SK-N-MC (cell line): ENCODE data around the gene ELOVL7.
"Not testable (repeated sequence)": the region's sequence is repeated elsewhere in the genome, so short reads cannot be mapped to it uniquely, and the experiment has no call there.

Source experiments
- DNase-seq: peaks from one replicate; pipeline ENCODE4 v3.0.0-alpha.2; 2011; ENCODE audit warnings: low read depth, low spot score
- H3K27ac ChIP-seq: fragments of 200-600 bp; sonication (generic); 2 replicates; pipeline ENCODE4 v1.5.1; 2016; ENCODE audit warnings: mixed run types
- H3K36me3 ChIP-seq: fragments of 200-600 bp; sonication (generic); 2 replicates; pipeline ENCODE4 v1.6.1; 2017; ENCODE audit warnings: antibody characterized with exemption, low read length, mixed read lengths; ENCODE audit not compliant: insufficient read depth
- H3K4me3 ChIP-seq: fragments of 200-600 bp; sonication (generic); 2 replicates; pipeline ENCODE4 v1.5.1; 2016
- H3K9ac ChIP-seq: fragments of 200-600 bp; sonication (generic); 2 replicates; pipeline ENCODE4 v1.8.0; 2017; ENCODE audit warnings: mixed run types, mixed read lengths; ENCODE audit not compliant: insufficient read length
- H3K9me3 ChIP-seq: fragments of 200-600 bp; sonication (generic); 2 replicates; pipeline ENCODE4 v1.6.1; 2017; ENCODE audit warnings: low read depth, mild to moderate bottlenecking, antibody characterized with exemption, low read length, moderate library complexity, mixed read lengths
- EZH2 ChIP-seq: fragments of 200-600 bp; sonication (generic); IDR thresholded peaks from one replicate; pipeline ENCODE4 v1.6.1; 2017; ENCODE audit warnings: antibody characterized with exemption
- FOXP2 ChIP-seq: optimal IDR thresholded peaks from 2 replicates; pipeline ENCODE3; 2011; ENCODE audit warnings: mild to moderate bottlenecking, moderate library complexity; ENCODE audit not compliant: insufficient read depth; ENCODE audit errors: extremely low read length, control extremely low read depth
- POLR2AphosphoS5 ChIP-seq: IDR thresholded peaks from 2 replicates; pipeline ENCODE4 v1.6.1; 2012; ENCODE audit warnings: mild to moderate bottlenecking, low read depth, low read length, borderline replicate concordance

ELOVL7 gene

DNA sequence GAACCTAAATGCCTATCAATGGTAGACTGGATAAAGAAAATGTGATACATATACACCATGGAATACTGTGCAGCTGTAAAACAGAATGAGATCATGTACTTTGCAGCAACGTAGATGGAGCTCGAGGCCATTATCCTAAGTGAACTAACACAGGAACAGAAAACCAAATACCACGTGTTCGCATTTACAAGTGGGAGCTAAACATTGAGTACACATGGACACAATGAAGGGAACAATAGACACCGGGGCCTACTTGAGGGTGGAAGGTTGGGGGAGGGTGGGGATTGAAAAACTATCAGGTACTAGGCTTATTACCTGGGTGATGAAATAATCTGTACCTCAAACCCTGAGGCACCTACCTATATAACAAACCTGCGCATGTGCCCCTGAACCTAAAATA lies 121.7 kb downstream of the ELOVL7 start:
- Histone ChIP-seq H3K4me3 (no peak overlapping the region), H3K9me3 (no peaks in the 10 kb centered on the region), H3K9ac (no peak overlapping the region), H3K36me3 (no peaks in the 10 kb centered on the region), H3K27ac (no peak overlapping the region)
- no peak for DNase-seq
- TF ChIP-seq FOXP2 (no peak), POLR2AphosphoS5 (no peak), EZH2 (no peak)

DNA sequence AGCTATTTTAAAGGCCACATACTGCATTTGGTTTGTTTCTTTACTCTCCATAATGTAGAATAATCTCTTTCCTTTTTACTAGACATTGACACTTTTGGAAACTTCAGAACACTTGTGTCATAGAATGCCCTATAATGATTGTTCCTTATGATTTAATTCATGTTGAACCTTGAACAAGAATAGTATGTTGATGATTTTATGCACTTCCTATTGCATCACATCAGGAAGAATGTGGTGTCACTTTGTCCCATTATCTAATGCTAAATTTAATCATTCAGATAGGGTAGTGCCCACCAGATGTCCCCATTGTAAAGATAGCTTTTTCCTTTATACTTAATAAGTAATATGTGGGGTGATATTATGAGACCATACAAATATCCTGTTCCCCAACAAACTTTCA lies 124.7 kb downstream of the ELOVL7 start:
- Histone ChIP-seq H3K36me3 (no peaks in the 10 kb centered on the region), H3K27ac (no peak overlapping the region), H3K9me3 (no peaks in the 10 kb centered on the region), H3K9ac (no peak overlapping the region), H3K4me3 (no peak overlapping the region)
- no peak for DNase-seq
- no peak for TF ChIP-seq EZH2
- no peak for TF ChIP-seq POLR2AphosphoS5
- no peak for TF ChIP-seq FOXP2

DNA sequence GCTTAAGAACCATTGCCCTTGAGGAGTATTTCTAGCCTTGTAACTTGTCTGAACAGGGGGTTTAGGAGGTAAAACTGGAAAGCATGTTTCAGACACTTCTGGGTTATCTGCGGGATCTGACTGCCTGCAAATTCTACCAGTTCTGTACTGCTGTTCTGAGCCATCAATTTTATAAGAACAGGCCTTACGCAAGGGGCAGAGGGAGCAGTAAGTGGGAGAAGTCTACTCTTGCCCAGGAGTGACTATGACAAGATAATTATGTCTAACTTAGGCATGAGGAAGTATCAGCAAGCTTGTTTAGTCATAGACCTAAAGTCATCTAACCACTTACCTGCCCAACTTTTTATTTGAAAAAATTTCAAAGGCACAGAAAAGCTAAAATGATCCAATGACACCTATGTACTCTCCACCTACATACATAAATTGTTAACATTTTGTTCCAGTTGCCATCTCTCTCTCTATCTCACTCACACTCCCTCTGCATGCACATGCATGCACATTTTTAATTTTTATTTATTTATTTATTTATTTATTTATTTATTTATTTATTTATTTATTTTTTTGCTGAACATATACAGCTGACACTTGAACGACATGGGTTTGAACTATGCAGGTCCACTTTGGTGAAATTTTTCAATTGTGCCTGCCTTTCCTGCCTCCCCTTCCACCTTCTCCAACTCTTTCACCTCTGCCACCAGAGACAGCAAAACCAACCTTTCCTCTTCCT lies 125.7 kb downstream of the ELOVL7 start:
- no peak overlapping the region for H3K9ac ChIP-seq
- H3K4me3 ChIP-seq = no peak overlapping the region
- H3K36me3 ChIP-seq = no peaks in the 10 kb centered on the region
- H3K9me3 ChIP-seq = no peaks in the 10 kb centered on the region
- DNase-seq = no peak
- TF ChIP-seq POLR2AphosphoS5 (no peak), EZH2 (no peak), FOXP2 (no peak)
- H3K27ac ChIP-seq = no peak overlapping the region

DNA sequence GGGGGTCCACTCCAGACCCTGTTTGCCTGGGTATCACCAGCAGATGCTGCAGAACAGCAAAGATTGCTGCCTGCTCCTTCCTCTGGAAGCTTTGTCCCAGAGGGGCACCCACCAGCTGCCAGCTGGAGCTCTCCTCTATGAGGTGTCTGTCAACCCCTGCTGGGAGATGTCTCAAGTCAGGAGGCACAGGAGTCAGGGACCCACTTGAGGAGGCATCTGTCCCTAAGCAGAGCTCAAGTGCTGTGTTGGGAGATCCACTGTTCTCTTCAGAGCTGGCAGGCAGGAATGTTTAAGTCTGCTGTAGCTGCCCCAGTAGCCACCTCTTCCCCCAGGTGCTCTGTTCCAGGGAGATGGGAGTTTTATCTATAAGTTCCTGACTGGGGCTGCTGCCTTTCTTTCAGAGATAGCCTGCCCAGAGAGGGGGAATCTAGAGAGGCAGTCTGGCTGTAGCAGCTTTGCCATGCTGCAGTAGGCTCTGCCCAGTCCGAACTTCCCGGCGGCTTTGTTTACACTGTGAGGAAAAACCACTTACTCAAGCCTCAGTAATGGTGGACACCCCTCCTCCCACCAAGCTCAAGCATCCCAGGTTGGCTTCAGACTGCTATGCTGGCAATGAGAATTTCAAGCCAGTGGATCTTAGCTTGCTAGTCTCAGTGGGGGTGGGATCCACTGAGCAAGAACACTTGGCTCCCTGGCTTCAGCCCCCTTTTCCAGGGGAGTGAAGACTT lies 128.7 kb downstream of the ELOVL7 start:
- DNase-seq, H3K36me3 ChIP-seq, H3K27ac ChIP-seq, H3K9me3 ChIP-seq, H3K9ac ChIP-seq, H3K4me3 ChIP-seq: not testable (repeated sequence)

DNA sequence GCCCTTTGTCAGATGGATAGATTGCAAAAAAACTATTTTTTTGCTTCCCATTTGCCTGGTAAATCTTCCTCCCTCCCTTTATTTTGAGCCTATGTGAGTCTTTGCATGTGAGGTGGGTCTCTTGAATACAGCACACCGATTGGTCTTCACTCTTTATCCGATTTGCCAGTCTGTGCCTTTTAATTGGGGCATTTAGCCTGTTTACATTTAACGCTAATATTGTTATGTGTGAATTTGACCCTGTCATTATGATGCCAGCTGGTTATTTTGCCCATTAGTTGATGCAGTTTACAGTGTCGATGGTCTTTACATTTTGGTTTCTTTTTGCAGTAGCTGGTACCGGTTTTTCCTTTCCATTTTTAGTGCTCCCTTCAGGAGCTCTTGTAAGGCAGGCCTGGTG lies 131.1 kb downstream of the ELOVL7 start:
- TF ChIP-seq POLR2AphosphoS5 (no peak), EZH2 (no peak), FOXP2 (no peak)
- no peak for DNase-seq

DNA sequence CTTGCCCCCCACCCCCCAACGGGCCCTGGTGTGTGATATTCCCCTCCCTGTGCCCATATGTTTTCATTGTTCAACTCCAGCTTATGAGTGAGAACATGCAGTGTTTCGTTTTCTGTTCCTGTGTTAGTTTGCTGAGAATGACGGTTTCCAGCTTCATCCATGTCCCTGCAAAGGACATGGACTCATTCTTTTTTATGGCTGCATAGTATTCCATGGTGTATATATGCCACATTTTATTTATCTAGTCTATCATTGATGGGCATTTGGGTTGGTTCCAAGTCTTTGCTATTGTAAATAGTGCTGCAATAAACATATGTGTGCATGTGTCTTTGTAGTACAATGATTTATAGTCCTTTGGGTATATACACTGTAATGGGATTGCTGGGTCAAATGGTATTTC lies 132.2 kb downstream of the ELOVL7 start:
- H3K27ac ChIP-seq, H3K9me3 ChIP-seq, H3K36me3 ChIP-seq, H3K4me3 ChIP-seq, H3K9ac ChIP-seq, DNase-seq: not testable (repeated sequence)

More for the DNA sequence above, 131.1 kb downstream of the ELOVL7 start:
- no peak overlapping the region for H3K27ac ChIP-seq
- H3K9me3 ChIP-seq = no peaks in the 10 kb centered on the region
- H3K9ac ChIP-seq = no peak overlapping the region
- H3K36me3 ChIP-seq = no peaks in the 10 kb centered on the region
- H3K4me3 ChIP-seq = no peak overlapping the region

DNA sequence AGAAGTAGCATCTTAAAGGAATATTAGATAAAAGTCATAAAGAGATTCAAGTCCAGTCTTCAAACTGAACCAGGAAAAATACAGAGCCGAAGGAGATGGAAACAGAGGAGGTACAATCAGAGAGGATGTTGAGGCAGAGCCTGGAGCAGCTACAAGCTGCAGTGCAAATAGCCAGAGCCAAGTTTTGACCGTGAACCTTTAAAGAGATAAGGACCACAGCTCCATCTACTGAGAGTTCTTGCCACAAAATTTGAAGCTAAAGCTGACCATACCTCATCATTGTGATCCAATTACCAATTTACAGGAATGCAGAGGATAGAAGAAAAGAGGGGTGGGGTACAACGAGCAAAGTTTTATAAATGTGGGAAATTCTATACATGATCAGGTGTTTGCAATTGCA lies 133.7 kb downstream of the ELOVL7 start:
- H3K27ac ChIP-seq = no peak overlapping the region
- H3K36me3 ChIP-seq = no peaks in the 10 kb centered on the region
- no peak overlapping the region for H3K4me3 ChIP-seq
- no peak for DNase-seq
- no peak overlapping the region for H3K9ac ChIP-seq
- H3K9me3 ChIP-seq = no peaks in the 10 kb centered on the region
- no peak for TF ChIP-seq POLR2AphosphoS5
- TF ChIP-seq EZH2 = no peak
- no peak for TF ChIP-seq FOXP2

DNA sequence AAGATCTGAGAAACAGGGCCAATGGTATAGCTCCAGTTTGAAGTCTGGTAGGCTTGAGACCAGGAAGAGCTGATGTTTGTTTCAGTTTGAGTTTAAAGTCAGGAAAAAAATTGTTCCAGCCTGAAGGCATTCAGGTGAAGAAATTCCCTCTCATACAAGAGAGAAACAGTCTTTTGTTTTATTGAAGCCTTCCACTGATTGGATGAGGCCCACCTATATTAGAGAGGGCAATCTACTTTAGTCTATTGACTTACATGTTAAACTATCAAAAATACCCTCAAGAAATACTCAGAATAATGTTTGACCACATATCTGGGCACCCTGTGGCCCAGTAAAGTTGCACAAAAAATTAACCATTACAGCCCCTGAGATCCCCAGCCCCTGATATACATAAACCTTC lies 138.9 kb downstream of the ELOVL7 start:
- H3K27ac ChIP-seq = no peak overlapping the region
- no peak for DNase-seq
- no peak overlapping the region for H3K4me3 ChIP-seq
- no peaks in the 10 kb centered on the region for H3K36me3 ChIP-seq
- TF ChIP-seq POLR2AphosphoS5 (no peak), FOXP2 (no peak), EZH2 (no peak)
- H3K9ac ChIP-seq = no peak overlapping the region
- no peaks in the 10 kb centered on the region for H3K9me3 ChIP-seq

DNA sequence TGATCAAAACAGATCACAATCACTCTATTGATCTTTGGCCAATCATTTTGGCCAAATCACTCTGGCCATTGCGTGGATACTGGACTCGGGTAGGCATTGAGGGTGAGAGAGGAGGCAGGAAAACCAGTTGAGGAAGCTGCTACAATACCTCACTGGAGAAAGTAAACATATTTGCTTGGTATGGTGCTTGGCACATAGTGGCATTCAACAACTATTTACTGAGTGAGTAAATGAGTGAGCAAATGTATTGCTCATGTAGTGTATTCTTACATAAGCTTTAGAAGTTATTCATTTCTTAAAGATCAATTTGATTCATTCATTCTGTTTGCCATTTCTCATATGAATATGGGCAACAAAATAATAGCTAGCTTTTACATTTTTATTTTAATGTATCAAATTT lies 140.1 kb downstream of the ELOVL7 start:
- TF ChIP-seq EZH2 (no peak), POLR2AphosphoS5 (no peak), FOXP2 (no peak)
- no peak for DNase-seq
- Histone ChIP-seq H3K9ac (no peak overlapping the region), H3K4me3 (no peak overlapping the region), H3K9me3 (no peaks in the 10 kb centered on the region), H3K36me3 (no peaks in the 10 kb centered on the region), H3K27ac (no peak overlapping the region)
